ENCODE results near the gene WDR73.
"Not testable (repeated sequence)": the region's sequence is repeated elsewhere in the genome, so short reads cannot be mapped to it uniquely, and the experiment has no call there.

Gene WDR73

DNA sequence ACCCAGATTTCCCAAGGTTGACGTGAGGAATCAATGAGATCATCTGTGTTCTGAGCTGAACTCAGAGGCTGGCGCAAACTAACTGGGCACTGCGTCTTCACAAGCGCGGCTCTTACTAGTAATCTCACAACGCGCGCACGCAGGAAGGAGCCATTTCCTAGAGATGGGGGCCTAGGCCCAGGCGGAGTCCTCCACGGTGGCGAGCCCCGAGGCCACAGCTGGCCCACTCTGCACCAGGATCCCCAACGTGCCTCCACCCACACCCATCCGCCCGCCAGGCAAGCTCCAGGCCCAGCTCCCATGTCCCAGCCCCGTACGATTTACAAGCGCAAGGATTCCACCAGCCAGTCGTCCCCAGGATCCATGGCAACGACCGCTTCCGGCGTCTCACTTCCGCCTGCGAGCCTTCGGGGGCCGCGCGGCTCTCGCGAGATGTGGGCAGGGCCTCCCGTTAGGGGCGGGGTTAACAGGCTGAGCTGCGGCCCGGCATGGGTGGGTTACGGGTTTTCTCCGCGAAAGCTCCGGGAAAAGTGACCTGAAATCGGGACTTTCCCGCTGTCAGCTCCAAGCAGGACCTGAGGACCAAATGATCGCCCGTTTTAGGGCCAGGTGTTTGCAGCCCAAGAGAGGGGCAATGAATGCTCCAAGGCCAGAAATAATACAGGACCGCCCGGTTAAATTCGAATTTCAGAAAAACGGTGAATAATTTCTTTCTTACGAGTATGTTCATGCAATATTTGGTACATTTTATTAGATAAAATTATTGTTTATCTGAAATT lies at the start of gene WDR73:
TSS of gene WDR73 (minus strand) at position 374 of the 779 bp plus-strand sequence. CDS start at position 365, 9 bp downstream.
- peak; percentile 98 for DNase-seq (ENCODE audit: low spot score)

DNA sequence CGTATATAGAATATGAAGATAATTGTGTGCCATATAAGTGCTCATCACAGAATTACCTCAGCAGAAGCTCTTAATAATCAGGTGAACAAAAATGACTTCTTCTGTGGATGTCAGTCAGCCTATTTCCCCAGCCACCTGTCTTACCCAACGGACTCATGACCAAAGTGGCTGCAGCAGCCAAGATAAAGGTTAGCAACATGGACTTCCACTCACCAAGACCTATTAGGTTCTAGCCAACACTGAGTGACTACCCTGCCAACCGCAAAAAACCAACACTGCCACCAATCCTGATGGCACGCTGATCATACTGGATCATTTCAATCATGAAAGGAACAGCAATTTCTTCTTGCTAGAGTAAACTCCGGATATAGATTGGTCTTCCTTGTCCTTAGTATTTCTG lies 49.7 kb upstream of the WDR73 start:
- no peak for DNase-seq (ENCODE audit: low spot score)

DNA sequence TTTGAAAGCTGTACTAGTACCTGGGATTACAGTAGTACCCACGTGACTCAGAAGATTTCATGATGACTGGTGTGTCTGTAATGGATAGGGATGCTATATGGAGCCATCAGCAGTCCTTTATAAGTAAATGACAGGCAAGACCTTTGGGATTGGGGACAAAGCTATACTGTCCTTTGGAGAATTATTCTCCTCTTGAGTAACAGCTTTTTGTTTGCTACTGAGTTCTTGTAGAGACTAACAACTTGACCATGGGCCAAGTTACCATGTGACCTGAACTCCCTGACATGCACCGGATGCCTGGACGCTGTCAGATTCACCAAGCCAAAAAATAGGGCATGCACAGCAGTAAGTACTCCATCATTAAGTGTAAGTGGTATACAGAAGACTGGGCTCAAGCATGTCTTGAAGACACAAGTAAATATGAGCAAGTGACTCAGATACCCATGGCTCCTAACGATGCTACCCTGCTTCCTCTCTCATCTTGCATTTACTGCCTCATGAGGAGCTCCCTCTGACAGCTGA lies 48.9 kb upstream of the WDR73 start:
- no peak for DNase-seq (ENCODE audit: low spot score)

DNA sequence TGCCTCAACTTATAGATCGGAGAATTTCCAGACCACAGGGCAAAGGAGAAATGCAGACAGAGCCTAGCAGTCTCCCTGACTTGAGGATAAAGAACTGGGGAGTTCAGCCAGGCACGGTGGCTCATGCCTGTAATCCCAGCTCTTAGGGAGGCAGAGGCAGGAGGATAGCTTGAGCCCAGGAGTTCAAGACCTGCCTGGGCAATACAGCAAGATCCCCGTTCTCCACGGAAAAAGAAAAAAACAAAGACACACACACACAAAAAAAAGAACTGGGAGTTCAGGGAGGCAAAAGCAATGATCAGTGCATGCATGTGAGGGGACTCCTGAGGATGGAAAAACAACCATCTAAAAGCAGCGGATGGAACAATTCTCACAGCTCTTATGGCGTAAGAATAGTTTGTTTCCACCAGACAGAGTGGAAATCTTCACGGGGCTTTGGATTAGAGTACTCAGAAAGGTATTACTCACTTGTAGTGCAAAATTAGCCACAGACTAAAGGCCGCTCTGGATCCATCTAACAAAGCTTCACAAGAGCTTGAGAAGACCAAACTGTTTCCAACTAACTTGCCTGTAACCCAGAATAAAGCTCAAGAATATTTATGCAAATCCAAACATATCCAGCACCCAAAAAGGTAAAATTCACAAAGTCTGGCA lies 45.6 kb upstream of the WDR73 start:
- no peak for DNase-seq (ENCODE audit: low spot score)

DNA sequence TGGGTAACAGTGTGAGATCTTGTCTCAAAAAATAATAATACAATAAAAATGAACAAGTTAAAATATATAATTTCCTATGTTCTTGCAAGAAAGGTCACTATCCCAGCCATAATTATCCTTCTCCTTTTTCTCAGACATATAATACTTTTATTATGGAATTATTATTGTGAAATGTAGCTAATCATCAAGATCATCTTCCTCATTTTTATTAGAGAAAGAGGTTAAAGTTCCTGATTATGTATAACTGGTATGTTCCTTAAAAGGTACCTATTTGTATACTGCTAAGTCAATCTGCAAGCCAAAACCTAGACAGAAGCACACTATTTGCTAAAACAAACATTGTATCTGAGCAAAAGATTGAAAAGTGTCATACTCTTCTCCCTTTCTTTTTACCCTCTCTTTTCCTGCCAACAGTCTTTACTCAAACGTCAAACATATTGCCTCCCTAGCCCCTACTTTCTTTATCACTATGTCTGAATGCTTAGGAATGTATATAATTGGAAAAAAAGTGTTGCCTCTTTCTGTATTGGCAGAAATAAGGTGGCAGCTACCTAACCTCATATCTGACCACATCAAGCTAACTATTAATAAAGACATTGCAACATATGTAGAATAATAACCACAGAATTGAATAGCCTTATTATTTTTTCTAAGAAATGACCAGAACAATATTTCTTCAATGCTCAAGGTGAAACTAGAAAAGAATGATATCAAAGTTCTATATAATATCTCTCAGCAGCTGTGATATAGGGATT lies 43.3 kb upstream of the WDR73 start:
- no peak for DNase-seq (ENCODE audit: low spot score)

DNA sequence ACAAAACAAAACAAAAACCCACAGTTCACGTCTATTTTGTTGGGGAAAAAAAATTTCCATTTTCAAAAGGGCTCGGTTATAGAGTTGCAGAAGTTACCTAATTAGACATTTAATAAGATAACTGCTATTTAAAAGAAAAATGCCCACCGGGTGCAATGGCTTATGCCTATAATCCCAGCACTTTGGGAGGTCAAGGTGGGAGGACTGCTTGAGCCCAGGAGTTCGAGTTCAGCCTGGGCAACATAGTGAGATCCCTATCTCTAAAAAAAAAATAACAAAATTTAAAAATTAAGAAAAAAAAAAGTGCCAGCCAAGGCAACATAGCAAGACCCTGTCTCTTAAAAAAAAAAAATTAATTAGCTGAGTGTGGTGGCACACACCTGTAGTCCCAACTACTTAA lies 42.7 kb upstream of the WDR73 start:
- DNase-seq (ENCODE audit: low spot score): no peak

DNA sequence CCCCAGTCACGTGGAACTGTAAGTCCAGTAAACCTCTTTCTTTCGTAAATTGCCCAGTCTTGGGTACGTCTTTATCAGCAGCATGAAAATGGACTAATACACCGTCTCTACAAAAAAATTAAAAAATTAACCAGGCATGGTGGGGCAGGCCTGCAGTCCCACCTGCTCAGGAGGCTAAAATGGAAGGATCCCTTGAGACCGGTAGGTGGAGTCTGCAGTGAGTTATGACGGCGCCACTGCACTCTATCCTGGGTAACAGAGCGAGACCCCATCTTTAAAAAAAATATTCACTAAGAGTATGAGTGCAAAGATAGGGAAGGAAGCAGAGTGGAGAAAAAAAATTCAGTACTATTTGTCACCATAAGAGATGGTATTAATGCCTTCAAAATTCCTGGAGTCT lies 36.3 kb upstream of the WDR73 start:
- DNase-seq (ENCODE audit: low spot score): no peak

DNA sequence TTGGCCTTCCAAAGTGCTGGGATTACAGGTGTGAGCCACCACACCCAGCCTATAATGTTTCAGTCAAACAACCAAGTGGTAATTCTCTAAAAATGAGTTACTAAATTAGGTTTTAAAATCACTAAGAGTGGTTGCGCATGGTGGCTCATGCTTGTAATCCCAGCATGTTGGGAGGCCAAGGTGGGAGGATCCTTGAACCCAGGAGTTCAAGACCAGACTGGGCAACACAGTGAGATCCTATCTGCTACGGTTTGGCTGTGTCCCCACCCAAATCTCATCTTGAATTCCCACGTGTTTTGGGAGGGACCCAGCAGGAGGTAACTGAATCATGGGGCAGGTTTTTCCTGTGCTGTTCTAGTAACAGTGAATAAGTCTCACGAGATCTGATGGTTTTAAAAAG lies 35.8 kb upstream of the WDR73 start:
- DNase-seq (ENCODE audit: low spot score): no peak

DNA sequence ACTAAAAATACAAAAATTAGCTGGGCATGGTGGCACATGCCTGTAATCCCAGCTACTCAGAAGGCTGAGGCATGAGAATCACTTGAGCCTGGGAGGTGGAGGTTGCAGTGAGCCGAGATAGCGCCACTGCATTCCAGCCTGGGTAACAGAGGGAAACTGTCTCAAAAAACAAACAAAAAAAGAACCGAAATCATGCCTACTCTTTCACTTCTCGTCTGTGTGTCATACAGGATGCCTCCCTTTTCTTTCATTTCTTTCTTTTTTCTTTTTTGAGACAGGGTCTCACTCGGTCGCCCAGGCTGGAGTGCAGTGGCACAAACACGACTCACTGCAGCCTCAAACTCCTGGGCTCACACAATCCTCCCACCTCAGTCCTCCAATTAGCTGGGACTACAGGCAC lies 32.4 kb upstream of the WDR73 start:
- DNase-seq (ENCODE audit: low spot score): not testable (repeated sequence)

DNA sequence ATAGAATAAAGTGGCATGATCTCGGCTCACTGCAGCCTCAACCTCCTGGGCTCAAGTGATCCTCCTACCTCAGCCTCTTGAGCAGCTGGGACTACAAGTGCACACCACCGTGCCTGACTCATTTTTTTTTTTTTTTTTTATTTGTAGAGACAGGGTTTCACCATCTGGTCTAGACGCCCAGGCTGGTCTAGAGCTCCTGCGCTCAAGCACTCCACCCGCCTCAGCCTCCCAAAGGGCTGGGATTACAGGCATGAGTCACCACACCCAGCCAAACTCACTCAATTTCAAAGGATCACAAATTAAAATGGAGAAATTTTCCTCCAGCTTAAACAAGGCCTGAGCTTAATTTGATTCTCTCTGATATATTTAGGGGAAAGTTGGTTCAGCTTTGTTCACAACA lies 31.2 kb upstream of the WDR73 start:
- DNase-seq (ENCODE audit: low spot score): no peak

DNA sequence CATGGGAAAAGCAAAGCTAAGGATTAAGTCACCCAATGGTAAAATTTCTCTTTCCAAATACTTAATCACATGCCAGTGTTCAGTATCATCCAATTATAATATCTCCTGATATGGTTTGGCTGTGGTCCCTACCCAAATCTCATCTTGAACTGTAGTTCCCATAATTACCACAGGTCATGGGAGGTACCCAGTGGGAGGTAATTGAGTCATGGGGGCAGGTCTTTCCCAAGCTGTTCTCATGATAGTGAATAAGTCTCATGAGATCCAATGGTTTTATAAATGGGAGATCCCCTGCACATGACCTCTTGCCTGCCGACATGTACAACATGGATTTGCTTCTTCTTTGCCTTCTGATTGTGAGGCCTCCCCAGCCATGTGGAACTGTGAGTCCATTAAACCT lies 30.0 kb upstream of the WDR73 start:
- DNase-seq (ENCODE audit: low spot score): no peak

DNA sequence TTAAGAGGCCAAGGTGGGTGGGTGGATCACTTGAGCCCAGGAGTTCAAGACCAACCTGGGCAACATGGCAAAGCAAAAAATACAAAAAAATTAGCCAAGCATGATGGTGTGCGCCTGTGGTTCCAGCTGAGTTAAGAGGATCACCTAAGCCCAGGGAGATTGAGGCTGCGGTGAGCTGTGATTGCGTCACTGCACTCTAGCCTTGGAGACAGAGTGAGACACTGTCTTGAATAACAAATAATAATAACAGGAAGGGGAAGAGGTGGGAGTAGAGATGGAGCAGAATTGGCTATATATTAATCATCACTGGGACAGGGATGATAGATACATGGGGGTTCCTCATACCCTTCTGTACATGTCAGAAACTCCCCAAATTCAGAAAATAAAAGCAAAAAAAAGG lies 27.7 kb upstream of the WDR73 start:
- no peak for DNase-seq (ENCODE audit: low spot score)

DNA sequence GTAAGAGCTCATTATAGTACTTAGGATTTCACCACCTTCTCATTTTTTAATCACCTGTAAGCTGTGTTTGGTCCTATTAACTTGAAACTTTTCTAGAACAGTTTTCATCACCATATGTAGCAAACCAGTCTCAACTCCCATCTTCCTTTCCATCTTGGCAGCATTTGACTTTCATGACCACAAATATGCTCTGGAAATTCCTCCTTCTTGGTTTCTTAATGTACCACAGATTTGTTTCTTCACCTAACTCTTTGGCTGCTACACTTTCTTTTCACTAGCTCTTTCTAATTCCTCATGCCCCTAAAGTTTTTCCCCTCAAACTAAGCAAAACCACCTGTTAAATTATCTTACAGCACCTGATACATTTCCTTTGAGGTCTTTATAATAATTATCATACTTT lies 17.1 kb upstream of the WDR73 start:
- DNase-seq (ENCODE audit: low spot score): no peak

DNA sequence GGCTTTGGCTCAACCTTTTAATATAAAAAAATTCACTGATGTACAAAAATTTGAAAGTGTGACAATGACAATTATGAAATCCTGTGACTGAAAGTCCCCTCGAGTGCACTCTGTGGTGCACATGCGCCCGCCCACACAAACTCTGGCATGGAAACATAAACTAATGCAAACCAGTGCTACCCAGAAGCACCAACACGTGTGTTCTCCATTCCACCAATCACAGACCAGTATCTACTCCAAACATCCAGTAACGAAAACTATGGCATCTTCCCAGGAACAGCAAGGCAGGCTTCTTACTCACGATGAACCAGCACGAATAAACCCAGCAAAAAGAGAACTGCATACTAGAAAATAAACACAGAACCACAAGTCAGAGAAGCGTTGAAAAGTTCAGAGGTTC lies 15.6 kb upstream of the WDR73 start:
- no peak for DNase-seq (ENCODE audit: low spot score)

DNA sequence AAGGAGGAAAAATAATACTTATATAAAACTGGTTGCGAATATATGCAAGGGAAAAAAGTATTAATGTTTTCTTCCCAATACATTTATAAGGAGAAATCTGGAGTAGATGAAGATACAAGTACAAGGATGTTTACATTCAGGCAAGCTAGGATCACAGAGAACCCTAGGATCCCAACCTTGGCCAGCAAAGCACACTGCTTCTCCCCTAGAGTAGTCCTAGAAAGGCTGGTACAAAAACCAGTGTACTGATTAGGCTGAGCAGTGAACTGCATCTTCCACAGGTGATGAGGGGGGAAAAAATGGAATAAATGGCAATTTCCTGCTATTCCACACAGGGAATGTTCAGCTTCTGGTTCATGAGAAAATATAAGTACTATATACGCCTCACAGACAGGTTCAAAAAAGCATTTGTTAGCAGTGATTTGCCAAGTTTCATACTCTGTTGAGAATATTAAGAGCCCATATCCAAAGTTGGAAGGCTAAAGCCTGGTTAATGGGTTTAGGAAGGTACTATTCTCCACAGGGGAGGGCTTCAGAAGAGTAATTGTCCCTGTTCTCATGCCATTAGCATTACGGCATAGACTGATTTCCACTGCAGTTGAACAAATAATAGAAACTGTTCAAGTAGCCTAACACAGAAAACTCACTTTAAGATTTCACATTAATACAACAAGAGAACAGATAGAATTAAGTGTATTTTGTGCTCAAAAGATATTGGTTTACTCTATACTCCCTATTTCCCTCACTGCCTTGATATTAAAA lies 14.3 kb upstream of the WDR73 start:
- DNase-seq (ENCODE audit: low spot score): no peak

DNA sequence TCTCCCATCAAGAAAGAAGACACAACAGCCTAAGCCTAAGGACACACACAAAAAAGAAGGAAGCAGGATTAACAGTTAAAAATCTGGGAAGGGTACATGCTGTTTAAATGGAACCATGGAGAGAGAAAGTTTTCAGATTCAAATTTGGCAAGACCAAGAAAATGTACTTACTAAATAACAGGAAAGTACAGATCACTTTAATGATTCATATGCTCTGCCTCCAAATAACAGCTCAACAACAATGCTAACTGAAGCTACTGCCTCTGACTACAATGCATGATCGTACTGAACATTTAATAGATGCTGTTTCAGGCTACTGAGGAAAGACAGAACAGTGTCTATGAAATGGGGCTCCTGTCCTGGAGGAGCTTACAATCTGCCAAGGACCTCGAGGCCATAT lies 12.3 kb upstream of the WDR73 start:
- no peak for DNase-seq (ENCODE audit: low spot score)

DNA sequence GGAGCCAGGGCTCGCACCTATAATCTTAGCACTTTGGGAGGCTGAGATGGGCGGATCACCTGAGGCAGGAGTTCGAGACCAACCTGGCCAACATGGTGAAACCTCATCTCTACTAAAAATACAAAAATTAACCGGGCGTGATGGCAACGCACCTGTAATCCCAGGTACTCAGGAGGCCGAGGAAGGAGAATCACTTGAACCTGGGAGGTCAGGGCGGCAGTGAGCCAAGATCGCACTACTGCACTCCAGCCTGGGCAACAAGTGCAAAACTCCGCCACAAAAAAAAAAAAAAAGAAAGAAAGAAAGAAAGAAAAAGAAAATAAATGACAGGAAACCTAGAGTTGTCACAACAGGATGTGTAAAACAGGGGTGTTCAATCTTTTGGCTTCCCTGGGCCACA lies 6.9 kb upstream of the WDR73 start:
- no peak for DNase-seq (ENCODE audit: low spot score)

DNA sequence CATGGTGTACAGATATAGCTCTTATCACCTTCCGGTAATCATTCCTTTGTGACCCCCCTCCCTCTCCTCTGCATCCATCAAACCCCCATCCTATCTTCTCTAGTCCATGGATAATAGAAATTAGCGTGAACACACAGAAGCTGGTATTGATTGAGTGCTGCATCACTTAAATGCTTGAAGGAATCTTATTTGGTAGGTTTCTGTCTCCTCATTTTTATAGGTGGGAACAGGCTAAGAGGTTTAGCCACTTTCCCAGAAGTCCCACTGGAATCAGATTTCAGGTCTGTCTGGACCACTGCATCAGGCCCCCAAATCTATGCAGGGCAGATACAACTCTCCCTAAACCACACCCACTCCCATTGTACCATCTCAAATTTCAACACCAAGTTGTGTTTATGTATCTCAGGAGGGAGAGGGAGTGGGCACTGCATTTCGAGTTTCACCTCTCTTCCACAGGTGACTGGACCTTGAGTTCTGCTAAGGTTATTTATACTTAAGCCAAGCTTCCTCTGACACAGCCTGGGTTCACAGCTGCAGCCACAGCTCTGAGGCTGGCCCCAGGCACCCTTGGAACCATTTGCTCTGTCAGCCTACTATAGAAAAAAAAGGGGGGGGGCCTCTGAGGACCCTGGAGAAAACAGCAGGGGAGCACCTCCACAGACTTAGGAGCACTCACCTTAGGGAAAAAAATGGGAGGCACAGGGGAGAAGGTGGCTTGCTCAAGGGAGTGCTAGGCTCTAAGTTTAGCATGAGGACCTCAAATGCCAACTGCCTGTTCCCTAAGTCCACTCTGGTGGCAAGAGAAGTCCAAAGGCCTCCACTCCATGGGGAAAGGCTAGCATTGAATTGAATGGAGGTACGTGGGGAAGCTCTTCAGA lies 6.1 kb upstream of the WDR73 start:
- DNase-seq (ENCODE audit: low spot score): no peak

DNA sequence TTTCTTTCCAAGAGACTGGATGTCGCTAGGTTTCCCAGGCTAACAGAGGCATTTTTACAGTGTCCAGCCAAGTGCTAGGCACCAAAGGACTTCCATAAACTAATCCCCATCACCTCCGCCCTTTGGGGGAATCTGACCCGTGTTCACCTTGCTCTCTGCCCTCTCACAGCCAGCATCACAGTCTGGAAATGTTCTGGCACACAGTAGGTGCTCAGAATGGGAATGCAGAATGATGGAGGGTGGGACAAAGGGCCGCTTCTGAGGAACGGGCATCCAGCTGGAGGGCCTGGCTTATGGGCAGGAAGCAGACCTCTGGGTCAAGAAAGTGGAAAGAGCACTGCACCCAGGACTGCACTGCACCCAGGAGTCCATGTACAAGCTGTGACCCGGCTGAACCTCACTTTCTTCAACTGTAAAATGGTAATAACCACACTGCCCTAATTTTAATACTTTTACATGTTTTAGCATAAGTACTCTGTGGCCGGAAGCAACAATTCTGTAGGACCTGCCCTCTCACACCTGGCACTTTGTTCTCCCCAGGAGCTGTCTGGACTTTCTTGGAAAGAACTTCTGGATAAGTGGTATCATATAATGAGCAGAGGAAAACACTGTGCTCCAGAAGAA lies 4.8 kb upstream of the WDR73 start:
- DNase-seq (ENCODE audit: low spot score): no peak

DNA sequence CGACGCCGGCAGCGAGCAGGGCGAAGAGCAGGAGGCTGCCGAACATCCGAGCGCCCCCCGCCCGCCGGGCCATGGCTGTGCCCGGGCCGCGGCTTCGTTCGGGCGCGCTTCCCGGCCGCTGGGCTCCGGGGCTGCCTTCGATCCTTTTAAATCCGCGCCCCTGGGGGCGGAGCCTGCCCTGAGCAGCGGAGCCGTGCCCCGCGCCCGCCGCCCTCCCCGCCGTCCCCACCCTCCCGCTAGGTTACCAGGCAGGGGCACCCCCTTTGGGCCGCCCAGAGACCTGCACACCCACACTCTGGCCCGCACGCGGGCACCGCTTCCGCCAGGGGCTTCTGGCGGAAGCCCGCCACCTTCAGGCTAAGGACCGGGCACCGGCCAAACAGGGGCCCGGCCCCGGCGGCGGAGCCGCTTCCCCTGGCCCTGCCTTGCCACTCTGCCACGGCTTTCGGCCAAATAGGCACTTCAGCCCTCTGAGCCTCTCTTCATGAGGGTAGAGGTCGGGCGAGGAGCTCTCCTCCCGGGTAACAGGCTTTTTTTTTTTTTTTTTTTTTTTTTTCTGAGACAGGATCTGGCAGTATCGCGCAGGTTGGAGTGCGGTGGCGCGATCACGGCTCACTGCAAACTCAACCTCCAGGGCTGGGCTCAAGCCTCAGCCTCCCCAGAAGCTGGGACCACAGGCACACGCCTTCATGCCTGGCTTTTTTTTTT lies 4.2 kb upstream of the WDR73 start, which contains the start of gene NMB:
TSS of gene NMB (minus strand) at position 120 of the 708 bp plus-strand sequence. CDS start at position 73, 47 bp downstream.
- DNase-seq (ENCODE audit: low spot score): peak; percentile 92

Data from ecto neural progenitor cell (in vitro differentiated cells).